HEK293 (cell line): ENCODE data around the gene CDHR1.

Experiments
- KLF9 ChIP-seq: fragments of 450-650 bp; formaldehyde crosslinking; IDR thresholded peaks from 2 replicates; pipeline ENCODE4 v1.5.1; 2016; ENCODE audit warnings: missing biosample characterization, missing genetic modification characterization, low read depth
- ZNF114 ChIP-seq: fragments of 450-650 bp; formaldehyde crosslinking; IDR thresholded peaks from 2 replicates; pipeline ENCODE4 v1.5.0; 2017; ENCODE audit warnings: missing biosample characterization, missing genetic modification characterization
- ZNF140 ChIP-seq: fragments of 450-650 bp; formaldehyde crosslinking; IDR thresholded peaks from 2 replicates; pipeline ENCODE4 v1.5.1; 2016; ENCODE audit warnings: missing biosample characterization, missing genetic modification characterization
- ZNF175 ChIP-seq: fragments of 450-650 bp; formaldehyde crosslinking; IDR thresholded peaks from 2 replicates; pipeline ENCODE4 v1.5.1; 2016; ENCODE audit warnings: missing biosample characterization, missing genetic modification characterization
- ZNF473 ChIP-seq: fragments of 450-650 bp; formaldehyde crosslinking; IDR thresholded peaks from 2 replicates; pipeline ENCODE4 v1.5.1; 2017; ENCODE audit warnings: missing biosample characterization, missing genetic modification characterization
- ZNF785 ChIP-seq: fragments of 450-650 bp; formaldehyde crosslinking; IDR thresholded peaks from 2 replicates; pipeline ENCODE4 v1.5.1; 2016; ENCODE audit warnings: missing biosample characterization, missing genetic modification characterization
- ZNF830 ChIP-seq: fragments of 450-650 bp; IDR thresholded peaks from 2 replicates; pipeline ENCODE4 v1.5.0; 2018; ENCODE audit warnings: missing biosample characterization, missing genetic modification characterization, low read depth, mild to moderate bottlenecking, moderate library complexity
- ZNF837 ChIP-seq: fragments of 450-650 bp; formaldehyde crosslinking; IDR thresholded peaks from 2 replicates; pipeline ENCODE4 v1.5.1; 2016; ENCODE audit warnings: missing biosample characterization, missing genetic modification characterization
- TF ChIP-seq, protein P1 (sequence below): fragments of 450-650 bp; formaldehyde crosslinking; IDR thresholded peaks from 2 replicates; pipeline ENCODE4 v1.5.1; 2016; ENCODE audit warnings: missing biosample characterization, missing genetic modification characterization
- TF ChIP-seq, protein P2 (sequence below): fragments of 450-650 bp; formaldehyde crosslinking; IDR thresholded peaks from 2 replicates; pipeline ENCODE4 v1.5.1; 2016; ENCODE audit warnings: missing biosample characterization, missing genetic modification characterization
- TF ChIP-seq, protein P3 (sequence below): fragments of 450-650 bp; formaldehyde crosslinking; IDR thresholded peaks from 2 replicates; pipeline ENCODE4 v1.5.1; 2016; ENCODE audit warnings: missing biosample characterization, missing genetic modification characterization
- TF ChIP-seq, protein P4 (sequence below): fragments of 450-650 bp; formaldehyde crosslinking; IDR thresholded peaks from 2 replicates; pipeline ENCODE4 v1.5.1; 2016; ENCODE audit warnings: missing biosample characterization, missing genetic modification characterization, low read depth

DNA sequence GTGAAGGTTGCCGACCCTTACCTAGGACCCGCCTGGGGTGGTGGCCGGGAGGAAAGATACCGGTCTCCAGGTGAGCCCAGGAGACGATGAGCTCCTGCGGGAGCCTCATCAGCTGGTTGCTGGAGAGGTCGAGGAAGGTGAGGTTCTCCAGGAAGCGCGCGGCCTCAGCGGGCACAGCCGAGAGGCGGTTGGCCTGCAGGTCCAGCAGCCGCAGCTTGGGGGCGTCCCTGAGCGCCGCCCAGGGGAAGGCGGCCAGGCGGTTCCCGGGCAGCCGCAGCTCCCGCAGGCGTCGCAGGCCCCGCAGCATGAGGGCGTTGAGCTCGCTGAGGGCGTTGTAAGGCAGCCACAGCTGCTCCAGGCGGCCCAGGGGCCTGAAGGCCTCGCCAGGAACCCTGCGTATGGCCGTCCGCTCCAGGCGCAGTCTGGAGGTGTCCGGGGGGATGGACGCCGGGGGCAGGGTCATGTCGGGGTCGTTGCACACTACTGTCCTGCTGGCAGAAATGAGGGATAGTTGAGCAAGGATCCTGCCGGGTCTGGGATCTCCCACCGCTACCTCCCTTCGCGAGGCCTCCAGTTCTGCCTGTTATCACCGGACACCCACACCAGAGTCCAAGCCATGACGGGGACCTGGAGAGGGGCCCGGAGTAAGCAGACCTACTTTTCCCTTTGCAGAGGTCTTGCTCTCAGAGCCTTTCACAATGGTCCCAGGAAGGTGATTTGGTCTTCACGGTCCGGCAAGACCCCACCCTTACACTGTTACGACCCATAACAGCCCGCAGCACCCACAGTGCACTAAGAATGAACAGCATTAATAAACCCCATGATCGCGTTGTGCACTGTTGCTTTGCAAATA lies 43.1 kb downstream of the CDHR1 start:
- TF ChIP-seq, protein P1, sequence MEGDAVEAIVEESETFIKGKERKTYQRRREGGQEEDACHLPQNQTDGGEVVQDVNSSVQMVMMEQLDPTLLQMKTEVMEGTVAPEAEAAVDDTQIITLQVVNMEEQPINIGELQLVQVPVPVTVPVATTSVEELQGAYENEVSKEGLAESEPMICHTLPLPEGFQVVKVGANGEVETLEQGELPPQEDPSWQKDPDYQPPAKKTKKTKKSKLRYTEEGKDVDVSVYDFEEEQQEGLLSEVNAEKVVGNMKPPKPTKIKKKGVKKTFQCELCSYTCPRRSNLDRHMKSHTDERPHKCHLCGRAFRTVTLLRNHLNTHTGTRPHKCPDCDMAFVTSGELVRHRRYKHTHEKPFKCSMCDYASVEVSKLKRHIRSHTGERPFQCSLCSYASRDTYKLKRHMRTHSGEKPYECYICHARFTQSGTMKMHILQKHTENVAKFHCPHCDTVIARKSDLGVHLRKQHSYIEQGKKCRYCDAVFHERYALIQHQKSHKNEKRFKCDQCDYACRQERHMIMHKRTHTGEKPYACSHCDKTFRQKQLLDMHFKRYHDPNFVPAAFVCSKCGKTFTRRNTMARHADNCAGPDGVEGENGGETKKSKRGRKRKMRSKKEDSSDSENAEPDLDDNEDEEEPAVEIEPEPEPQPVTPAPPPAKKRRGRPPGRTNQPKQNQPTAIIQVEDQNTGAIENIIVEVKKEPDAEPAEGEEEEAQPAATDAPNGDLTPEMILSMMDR: no peak
- TF ChIP-seq ZNF473 (tag by site-specific recombination): no peak
- TF ChIP-seq, protein P2, sequence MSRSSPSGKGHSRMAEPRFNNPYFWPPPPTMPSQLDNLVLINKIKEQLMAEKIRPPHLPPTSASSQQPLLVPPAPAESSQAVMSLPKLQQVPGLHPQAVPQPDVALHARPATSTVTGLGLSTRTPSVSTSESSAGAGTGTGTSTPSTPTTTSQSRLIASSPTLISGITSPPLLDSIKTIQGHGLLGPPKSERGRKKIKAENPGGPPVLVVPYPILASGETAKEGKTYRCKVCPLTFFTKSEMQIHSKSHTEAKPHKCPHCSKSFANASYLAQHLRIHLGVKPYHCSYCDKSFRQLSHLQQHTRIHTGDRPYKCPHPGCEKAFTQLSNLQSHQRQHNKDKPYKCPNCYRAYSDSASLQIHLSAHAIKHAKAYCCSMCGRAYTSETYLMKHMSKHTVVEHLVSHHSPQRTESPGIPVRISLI (tag by site-specific recombination): no peak
- no peak for TF ChIP-seq ZNF837 (tag by site-specific recombination)
- TF ChIP-seq ZNF140 (tag by site-specific recombination): no peak
- TF ChIP-seq, protein P3, sequence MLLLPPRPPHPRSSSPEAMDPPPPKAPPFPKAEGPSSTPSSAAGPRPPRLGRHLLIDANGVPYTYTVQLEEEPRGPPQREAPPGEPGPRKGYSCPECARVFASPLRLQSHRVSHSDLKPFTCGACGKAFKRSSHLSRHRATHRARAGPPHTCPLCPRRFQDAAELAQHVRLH: no peak
- no peak for TF ChIP-seq ZNF785 (tag by site-specific recombination)
- TF ChIP-seq, protein P4, sequence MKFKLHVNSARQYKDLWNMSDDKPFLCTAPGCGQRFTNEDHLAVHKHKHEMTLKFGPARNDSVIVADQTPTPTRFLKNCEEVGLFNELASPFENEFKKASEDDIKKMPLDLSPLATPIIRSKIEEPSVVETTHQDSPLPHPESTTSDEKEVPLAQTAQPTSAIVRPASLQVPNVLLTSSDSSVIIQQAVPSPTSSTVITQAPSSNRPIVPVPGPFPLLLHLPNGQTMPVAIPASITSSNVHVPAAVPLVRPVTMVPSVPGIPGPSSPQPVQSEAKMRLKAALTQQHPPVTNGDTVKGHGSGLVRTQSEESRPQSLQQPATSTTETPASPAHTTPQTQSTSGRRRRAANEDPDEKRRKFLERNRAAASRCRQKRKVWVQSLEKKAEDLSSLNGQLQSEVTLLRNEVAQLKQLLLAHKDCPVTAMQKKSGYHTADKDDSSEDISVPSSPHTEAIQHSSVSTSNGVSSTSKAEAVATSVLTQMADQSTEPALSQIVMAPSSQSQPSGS (tag by site-specific recombination): no peak
- no peak for TF ChIP-seq ZNF175 (tag by site-specific recombination)
- TF ChIP-seq KLF9 (tag by site-specific recombination): no peak
- TF ChIP-seq ZNF830 (tag by site-specific recombination): no peak
- no peak for TF ChIP-seq ZNF114
